Endothelial cell of umbilical vein (primary cell): Measurements from ENCODE around the gene PPIB. TPM values are rescaled to one million over a fixed set of nuclear protein-coding genes. Genes with fewer than 3 reads are reported as not detected.

ENCODE experiments used
- BruUV-seq: library from RNA; stranded (reverse); fragments of 400-500 nt; replicated peaks from 2 replicates; lab custom pipeline; 2021; lab: Mats Ljungman, UMichigan
- CTCF ChIA-PET: fragments of 300-600, 350-600 bp; sonication (Branson Sonifier 250); formaldehyde crosslinking; loops from one replicate; lab custom pipeline; 2021; ENCODE audit warnings: antibody characterized with exemption, inconsistent platforms; lab: Charles Lee
- POLR2A ChIA-PET: fragments of 300-600, 350-600 bp; sonication (Branson Sonifier 250); formaldehyde crosslinking; loops from one replicate; lab custom pipeline; 2021; ENCODE audit warnings: antibody characterized with exemption, inconsistent platforms; lab: Charles Lee
- DNase-seq: peaks from one replicate; pipeline ENCODE4 v3.0.0-alpha.2; 2011; ENCODE audit warnings: low read depth, low spot score
- FAIRE-seq: peaks from 2 replicates; lab custom pipeline; 2011; peaks lifted over from hg19 to GRCh38; lab: Jason Lieb, UNC
- H2AFZ ChIP-seq: 2 replicates; pipeline ENCODE4 v1.6.0; 2012; ENCODE audit warnings: low read depth, low read length, control low read depth, inconsistent platforms
- H3K27ac ChIP-seq: 2 replicates; pipeline ENCODE4 v1.5.1; 2011; ENCODE audit warnings: low read depth, mild to moderate bottlenecking, control low read depth, low read length, moderate library complexity; ENCODE audit not compliant: insufficient read depth
- H3K27me3 ChIP-seq, 2 experiments: 2 replicates each; pipeline versions ENCODE4 v1.6.0 to v1.6.1; 2011; ENCODE audit warnings: low read length in 2 of 2, mixed read lengths in 1 of 2; ENCODE audit not compliant: control insufficient read depth in 2 of 2, insufficient read depth in 2 of 2
- H3K36me3 ChIP-seq, 2 experiments: 2 replicates in 1 of 2; 3 replicates in 1 of 2; pipeline ENCODE4 v1.5.1; 2011; ENCODE audit warnings: low read length in 2 of 2, mild to moderate bottlenecking in 1 of 2, moderate library complexity in 1 of 2; ENCODE audit not compliant: control insufficient read depth in 2 of 2, insufficient read depth in 2 of 2; ENCODE audit errors: extremely low read depth in 1 of 2
- H3K4me1 ChIP-seq: 3 replicates; pipeline ENCODE4 v1.5.1; 2011; ENCODE audit warnings: mild to moderate bottlenecking, low read length; ENCODE audit not compliant: control insufficient read depth, insufficient read depth; ENCODE audit errors: extremely low read depth
- H3K4me2 ChIP-seq: 2 replicates; pipeline ENCODE4 v1.6.1; 2011; ENCODE audit warnings: low read length, control low read depth, mixed read lengths; ENCODE audit not compliant: insufficient read depth
- H3K4me3 ChIP-seq, 3 experiments: fragments of 200-600 bp in 1 of 3; sonication (generic), shearing (Covaris generic) in 1 of 3; replicated peaks in 1 of 3; 2 replicates each; pipeline ENCODE4 v1.5.1; 2011 to 2016; ENCODE audit warnings: control low read depth in 3 of 3, low read length in 3 of 3, mild to moderate bottlenecking in 2 of 3, inconsistent platforms in 1 of 3, low read depth in 1 of 3, moderate library complexity in 1 of 3; ENCODE audit not compliant: insufficient read depth in 1 of 3
- H3K79me2 ChIP-seq: 2 replicates; pipeline ENCODE4 v1.6.0; 2012; ENCODE audit warnings: low read length, inconsistent platforms; ENCODE audit not compliant: control insufficient read depth, insufficient read depth
- H3K9ac ChIP-seq: replicated peaks from 2 replicates; pipeline ENCODE3; 2011; ENCODE audit warnings: low read length, control low read depth; ENCODE audit not compliant: insufficient read depth; ENCODE audit errors: extremely low read depth
- H3K9me1 ChIP-seq: replicated peaks from 3 replicates; pipeline ENCODE4 v1.6.0; 2011; ENCODE audit warnings: mild to moderate bottlenecking, low read length; ENCODE audit not compliant: control insufficient read depth, insufficient read depth; ENCODE audit errors: extremely low read depth
- H3K9me3 ChIP-seq: replicated peaks from 2 replicates; pipeline ENCODE4 v1.5.1; 2012; ENCODE audit warnings: low read length, inconsistent platforms; ENCODE audit not compliant: control insufficient read depth, insufficient read depth
- H4K20me1 ChIP-seq: replicated peaks from 2 replicates; pipeline ENCODE3; 2011; ENCODE audit warnings: mild to moderate bottlenecking, low read length; ENCODE audit not compliant: control insufficient read depth, insufficient read depth; ENCODE audit errors: extremely low read depth
- EZH2 ChIP-seq: IDR thresholded peaks from 2 replicates; pipeline ENCODE4 v1.6.1; 2012; ENCODE audit warnings: borderline replicate concordance, low read depth, mild to moderate bottlenecking, moderate library complexity, low read length, inconsistent platforms; ENCODE audit not compliant: severe bottlenecking
- FOS ChIP-seq: IDR thresholded peaks from 2 replicates; pipeline ENCODE4 v1.6.1; 2011; ENCODE audit warnings: mild to moderate bottlenecking, low read length, moderate library complexity, borderline replicate concordance; ENCODE audit not compliant: insufficient read depth
- GATA2 ChIP-seq: IDR thresholded peaks from 2 replicates; pipeline ENCODE4 v1.7.0; 2011; ENCODE audit warnings: low read depth, mild to moderate bottlenecking, moderate library complexity, mixed read lengths, low read length; ENCODE audit not compliant: insufficient read length, insufficient read depth
- JUN ChIP-seq: IDR thresholded peaks from 2 replicates; pipeline ENCODE4 v1.6.1; 2011; ENCODE audit warnings: borderline replicate concordance, low read depth; ENCODE audit not compliant: insufficient read length, insufficient read depth
- MYC ChIP-seq: IDR thresholded peaks from one replicate; pipeline ENCODE4 v1.6.1; 2011; ENCODE audit warnings: mild to moderate bottlenecking, low read depth, low read length
- POLR2A ChIP-seq: IDR thresholded peaks from 2 replicates; pipeline ENCODE4 v1.6.1; 2012; ENCODE audit warnings: low read depth, mild to moderate bottlenecking, control low read depth, low read length
- POLR2AphosphoS5 ChIP-seq: IDR thresholded peaks from 2 replicates; pipeline ENCODE4 v1.6.1; 2012; ENCODE audit warnings: low read depth, mild to moderate bottlenecking, control low read depth, low read length, moderate library complexity; ENCODE audit not compliant: insufficient read depth
- dilution Hi-C: fragments of 300-500 bp; cut with MboI; formaldehyde crosslinking; loops from one replicate; pipeline ENCODE4 v1.15.0; 2019; ENCODE audit warnings: low sequenced_read_pairs; ENCODE audit not compliant: extremely low pct_ligation_motif_present
- intact Hi-C: fragments of 100-400 bp; cut with micrococcal nuclease; formaldehyde crosslinking; loops from one replicate; pipeline ENCODE4 v1.10.0; 2022
- polyA plus RNA-seq, 4 experiments: library from polyadenylated mRNA; depleted of rRNA in 3 of 4; stranded (reverse) in 3 of 4; unstranded in 1 of 4; fragments of >200 nt; gene quantifications; 2 replicates each; pipeline versions ENCODE4 v1.2.1 to v1.2.3, GENCODE V29; 2011 to 2012; ENCODE audit warnings: missing spikeins in 1 of 4
- total RNA-seq: library from RNA; stranded (reverse); gene quantifications from 2 replicates; pipeline ENCODE4 v1.2.3, GENCODE V29; 2021
- TF ChIP-seq, protein P1 (sequence below), 2 donors: IDR thresholded peaks; 1 replicate in 1 of 2; 2 replicates in 1 of 2; pipeline ENCODE4 v1.5.1; 2011; ENCODE audit warnings: low read length in 2 of 2, mild to moderate bottlenecking in 2 of 2, moderate library complexity in 2 of 2, control low read depth in 1 of 2, inconsistent platforms in 1 of 2, low read depth in 1 of 2; ENCODE audit not compliant: insufficient read depth in 1 of 2; ENCODE audit errors: extremely low read depth in 1 of 2
- TF ChIP-seq, protein P2 (sequence below): IDR thresholded peaks from 2 replicates; pipeline ENCODE4 v1.6.1; 2011; ENCODE audit not compliant: insufficient read depth, insufficient read length

PPIB gene
- total and polyA plus RNA-seq, 2 donors (not counting 3 experiments of a cell fraction or from before 2014, with no cell fraction given): 840 to 1,240 TPM

GRCh38 chr15:64117759-64118487 lies 44.9 kb downstream of the PPIB start:
- Histone ChIP-seq H2AFZ (no peak overlapping the region), H3K4me3 (no peak overlapping the region), H3K9me1 (no peaks in the 10 kb centered on the region), H3K27ac (no peak overlapping the region), H3K9me3 (no peaks in the 10 kb centered on the region), H3K27me3 (no peaks in the 10 kb centered on the region), H3K4me2 (no peak overlapping the region), H3K4me1 (peaks cover 5% of the 10 kb centered on the region), H3K36me3 (peaks cover 23 to 32% of the 10 kb centered on the region in 2 experiments), H3K9ac (no peak overlapping the region), H4K20me1 (no peaks in the 10 kb centered on the region), H3K79me2 (no peaks in the 10 kb centered on the region)
- dilution Hi-C loops (no loop called here), intact Hi-C loops (no loop called here)
- no TSS peak for BruUV-seq
- ChIA-PET CTCF (interaction anchor here (1.0 to 1.3 kb wide), 2 partner anchors 9 to 36 kb away, joined by 3 to 7 read pairs; no protein-coding TSS in a partner anchor), POLR2A (no interaction called here)
- no peak for FAIRE-seq
- TF ChIP-seq EZH2: no peak
- TF ChIP-seq POLR2AphosphoS5: no peak
- TF ChIP-seq, protein P1, sequence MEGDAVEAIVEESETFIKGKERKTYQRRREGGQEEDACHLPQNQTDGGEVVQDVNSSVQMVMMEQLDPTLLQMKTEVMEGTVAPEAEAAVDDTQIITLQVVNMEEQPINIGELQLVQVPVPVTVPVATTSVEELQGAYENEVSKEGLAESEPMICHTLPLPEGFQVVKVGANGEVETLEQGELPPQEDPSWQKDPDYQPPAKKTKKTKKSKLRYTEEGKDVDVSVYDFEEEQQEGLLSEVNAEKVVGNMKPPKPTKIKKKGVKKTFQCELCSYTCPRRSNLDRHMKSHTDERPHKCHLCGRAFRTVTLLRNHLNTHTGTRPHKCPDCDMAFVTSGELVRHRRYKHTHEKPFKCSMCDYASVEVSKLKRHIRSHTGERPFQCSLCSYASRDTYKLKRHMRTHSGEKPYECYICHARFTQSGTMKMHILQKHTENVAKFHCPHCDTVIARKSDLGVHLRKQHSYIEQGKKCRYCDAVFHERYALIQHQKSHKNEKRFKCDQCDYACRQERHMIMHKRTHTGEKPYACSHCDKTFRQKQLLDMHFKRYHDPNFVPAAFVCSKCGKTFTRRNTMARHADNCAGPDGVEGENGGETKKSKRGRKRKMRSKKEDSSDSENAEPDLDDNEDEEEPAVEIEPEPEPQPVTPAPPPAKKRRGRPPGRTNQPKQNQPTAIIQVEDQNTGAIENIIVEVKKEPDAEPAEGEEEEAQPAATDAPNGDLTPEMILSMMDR (IDR thresholded peaks at IDR 0.05; ENCODE audit: extremely low read depth in 1 of 2, insufficient read depth in 1 of 2, low read depth in 1 of 2, low read length in 2 of 2): no peak
- TF ChIP-seq FOS: no peak
- no peak for TF ChIP-seq MYC
- TF ChIP-seq, protein P2, sequence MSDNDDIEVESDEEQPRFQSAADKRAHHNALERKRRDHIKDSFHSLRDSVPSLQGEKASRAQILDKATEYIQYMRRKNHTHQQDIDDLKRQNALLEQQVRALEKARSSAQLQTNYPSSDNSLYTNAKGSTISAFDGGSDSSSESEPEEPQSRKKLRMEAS: no peak
- no peak for TF ChIP-seq POLR2A
- TF ChIP-seq GATA2: no peak
- no peak for TF ChIP-seq JUN
- no peak for DNase-seq
